CD14-positive monocyte (primary cell): ENCODE results near the gene SEMA5B. TPM values are rescaled to one million over a fixed set of nuclear protein-coding genes. Genes with fewer than 3 reads are reported as not detected.

Source experiments
- DNase-seq, 3 donors: peaks; one replicate each; pipeline ENCODE4 v3.0.0-alpha.2; 2011 to 2022
- H2AFZ ChIP-seq: 2 replicates; pipeline ENCODE4 v1.6.0; 2012; ENCODE audit warnings: mild to moderate bottlenecking, low read depth, low read length, inconsistent platforms; ENCODE audit not compliant: insufficient read depth, poor library complexity, severe bottlenecking
- H3K27ac ChIP-seq, 2 donors: 1 replicate in 1 of 2; 2 replicates in 1 of 2; pipeline ENCODE4 v1.5.1; 2012 to 2013; ENCODE audit warnings: low read length in 2 of 2, control low read depth in 1 of 2, inconsistent platforms in 1 of 2, low read depth in 1 of 2, mild to moderate bottlenecking in 1 of 2
- H3K27me3 ChIP-seq, 2 donors: one replicate each; pipeline versions ENCODE4 v1.6.0 to v1.6.1; 2011 to 2013; ENCODE audit warnings: low read length in 2 of 2; ENCODE audit not compliant: control insufficient read depth in 2 of 2, insufficient read depth in 2 of 2
- H3K36me3 ChIP-seq, 2 donors: replicated peaks in 1 of 2; 1 replicate in 1 of 2; 2 replicates in 1 of 2; pipeline versions ENCODE4 v1.5.1 to v1.6.1; 2012 to 2013; ENCODE audit warnings: low read length in 2 of 2, control low read depth in 1 of 2, inconsistent platforms in 1 of 2, mild to moderate bottlenecking in 1 of 2; ENCODE audit not compliant: insufficient read depth in 2 of 2, control insufficient read depth in 1 of 2
- H3K4me1 ChIP-seq, 2 donors: 1 replicate in 1 of 2; 2 replicates in 1 of 2; pipeline versions ENCODE4 v1.5.1 to v1.6.1; 2012 to 2013; ENCODE audit warnings: low read length in 2 of 2, control low read depth in 1 of 2, inconsistent platforms in 1 of 2, mild to moderate bottlenecking in 1 of 2, moderate library complexity in 1 of 2; ENCODE audit not compliant: insufficient read depth in 2 of 2, control insufficient read depth in 1 of 2
- H3K4me2 ChIP-seq: replicated peaks from 2 replicates; pipeline ENCODE3; 2012; ENCODE audit warnings: low read length, moderate library complexity, mild to moderate bottlenecking; ENCODE audit not compliant: poor library complexity, severe bottlenecking; ENCODE audit errors: extremely low read depth
- H3K4me3 ChIP-seq, 3 experiments: fragments of 200-600 bp in 1 of 3; sonication (generic) in 1 of 3; replicated peaks in 1 of 3; 1 replicate in 2 of 3; 2 replicates in 1 of 3; pipeline ENCODE4 v1.5.1; 2011 to 2013; ENCODE audit warnings: low read length in 3 of 3, mild to moderate bottlenecking in 3 of 3, control low read depth in 2 of 3, low read depth in 2 of 3, inconsistent platforms in 1 of 3, moderate library complexity in 1 of 3
- H3K79me2 ChIP-seq: 2 replicates; pipeline ENCODE4 v1.6.0; 2012; ENCODE audit warnings: mild to moderate bottlenecking, control low read depth, inconsistent platforms, low read length, moderate library complexity; ENCODE audit not compliant: insufficient read depth
- H3K9ac ChIP-seq: 2 replicates; pipeline ENCODE4 v1.6.0; 2017; ENCODE audit warnings: low read length, mild to moderate bottlenecking; ENCODE audit not compliant: insufficient read depth, poor library complexity, severe bottlenecking
- H3K9me3 ChIP-seq, 2 donors: replicated peaks in 1 of 2; 1 replicate in 1 of 2; 2 replicates in 1 of 2; pipeline versions ENCODE4 v1.5.1 to v1.6.1; 2012 to 2013; ENCODE audit warnings: low read length in 2 of 2, control low read depth in 1 of 2; ENCODE audit not compliant: control insufficient read depth in 1 of 2, insufficient read depth in 1 of 2
- H4K20me1 ChIP-seq: 2 replicates; pipeline ENCODE4 v1.6.0; 2012; ENCODE audit warnings: mild to moderate bottlenecking, low read length, control low read depth, moderate library complexity; ENCODE audit not compliant: insufficient read depth
- H3K27ac Mint-ChIP-seq, 7 donors: one replicate each; pipeline ENCODE4 v1.8.0; 2020; ENCODE audit warnings: mild to moderate bottlenecking in 7 of 7, mixed read lengths in 7 of 7, moderate library complexity in 6 of 7, inconsistent platforms in 2 of 7
- H3K27me3 Mint-ChIP-seq, 3 donors: one replicate each; pipeline ENCODE4 v1.8.0; 2021 to 2022; ENCODE audit warnings: low read depth in 3 of 3, mild to moderate bottlenecking in 3 of 3, mixed read lengths in 3 of 3, moderate library complexity in 3 of 3, inconsistent platforms in 1 of 3
- H3K36me3 Mint-ChIP-seq, 2 donors: one replicate each; pipeline ENCODE4 v1.8.0; 2020; ENCODE audit warnings: mixed read lengths in 2 of 2, inconsistent platforms in 1 of 2, mild to moderate bottlenecking in 1 of 2
- H3K4me1 Mint-ChIP-seq: one replicate; pipeline ENCODE4 v1.8.0; 2020; ENCODE audit warnings: mild to moderate bottlenecking, mixed read lengths
- H3K4me3 Mint-ChIP-seq, 2 donors: one replicate each; pipeline ENCODE4 v1.8.0; 2020; ENCODE audit warnings: mild to moderate bottlenecking in 2 of 2, mixed read lengths in 2 of 2, moderate library complexity in 1 of 2
- H3K9me3 Mint-ChIP-seq, 7 donors: one replicate each; pipeline ENCODE4 v1.8.0; 2020 to 2022; ENCODE audit warnings: mixed read lengths in 7 of 7, mild to moderate bottlenecking in 6 of 7, moderate library complexity in 6 of 7, inconsistent platforms in 2 of 7
- WGBS: methylation state at CpG from one replicate; pipeline ENCODE4 v1.1.5; 2013; ENCODE audit warnings: missing lambda C conversion rate; ENCODE audit not compliant: insufficient coverage; 5-methylcytosine and 5-hydroxymethylcytosine counted together
- intact Hi-C, 2 donors: fragments of 100-400 bp; cut with micrococcal nuclease; formaldehyde crosslinking; loops; one replicate each; pipeline versions ENCODE4 v1.15.0 to v1.15.1; 2023
- polyA plus RNA-seq, 3 donors: library from polyadenylated mRNA; depleted of rRNA in 1 of 3; unstranded in 2 of 3; stranded (reverse) in 1 of 3; fragments of 300-500 nt in 2 of 3; fragments of >200 nt in 1 of 3; fragmentation: Illumina TruSeq in 2 of 3; gene quantifications; 1 replicate in 2 of 3; 2 replicates in 1 of 3; pipeline ENCODE4 v1.2.3, GENCODE V29; 2012 to 2021
- TF ChIP-seq, protein P1 (sequence below): fragments of 200-600 bp; IDR thresholded peaks from one replicate; pipeline ENCODE4 v1.8.0; 2022; ENCODE audit warnings: antibody characterized with exemption, mild to moderate bottlenecking

Gene SEMA5B
- polyA plus RNA-seq, 3 donors = not detected

DNA sequence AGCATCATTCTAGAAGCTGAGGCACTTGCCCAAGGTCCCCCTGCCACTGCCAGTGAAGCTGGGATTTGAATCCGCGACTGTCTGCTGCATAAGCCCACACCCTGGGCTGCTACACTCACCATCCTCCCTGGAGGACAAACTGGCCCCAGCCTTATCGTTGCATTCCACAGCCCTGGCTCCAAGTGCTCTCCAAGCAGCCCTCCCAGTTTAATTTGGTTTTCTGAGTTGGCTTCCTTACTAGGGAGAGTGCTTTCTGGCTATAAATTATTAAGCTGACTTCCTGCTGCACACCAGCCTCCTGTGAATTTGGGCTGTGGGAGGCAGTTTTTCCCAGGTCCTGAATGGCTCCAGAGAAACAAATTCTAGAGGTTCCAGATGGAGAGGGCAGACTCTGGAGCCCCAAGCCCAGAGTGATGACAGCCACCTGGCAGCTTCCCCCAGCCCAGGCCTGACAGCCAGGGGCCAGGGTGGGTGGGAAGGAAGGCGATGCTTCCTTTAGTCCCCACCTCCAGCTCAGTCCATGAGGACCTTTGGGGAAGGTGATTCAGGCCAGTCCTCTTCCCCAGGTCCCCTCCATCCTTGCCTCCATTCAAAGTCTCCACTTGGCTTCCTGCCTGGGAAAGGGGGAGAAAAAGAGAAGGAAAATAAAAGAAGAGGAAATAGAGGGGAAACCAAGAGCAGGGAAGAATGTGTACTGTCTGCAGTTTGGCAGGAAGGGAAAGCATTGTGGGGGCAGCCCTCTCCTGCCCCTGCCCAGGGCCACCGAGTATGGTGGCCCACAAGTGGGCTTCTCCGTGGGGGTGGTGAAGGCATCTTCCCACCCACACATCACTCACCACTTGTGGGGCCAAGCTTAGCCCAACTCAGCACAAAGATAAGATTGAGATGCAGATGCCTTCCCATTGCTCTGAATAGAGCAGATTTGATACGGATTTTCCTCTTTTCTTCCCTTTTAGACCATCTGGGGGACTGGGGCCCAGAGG lies 69.6 kb downstream of the SEMA5B start:
- H2AFZ ChIP-seq = no peak overlapping the region
- Mint-ChIP-seq H3K36me3 (no peaks in the 10 kb centered on the region), H3K9me3 (peaks cover 0 to 2% (median 0%) of the 10 kb centered on the region in 7 donors), H3K4me1 (no peaks in the 10 kb centered on the region), H3K27ac (no peak overlapping the region), H3K4me3 (no peak overlapping the region), H3K27me3 (peaks cover 0 to 3% (median 2%) of the 10 kb centered on the region in 3 donors)
- H3K4me3 ChIP-seq = no peak overlapping the region
- H3K27me3 ChIP-seq = no peaks in the 10 kb centered on the region
- H3K9me3 ChIP-seq = no peaks in the 10 kb centered on the region
- 63% methylated on average over 3 of the region's 7 CpGs for WGBS
- no peak for DNase-seq
- H3K36me3 ChIP-seq = no peaks in the 10 kb centered on the region
- H3K9ac ChIP-seq = no peak overlapping the region
- no peaks in the 10 kb centered on the region for H3K79me2 ChIP-seq
- no peak overlapping the region for H3K27ac ChIP-seq
- TF ChIP-seq, protein P1, sequence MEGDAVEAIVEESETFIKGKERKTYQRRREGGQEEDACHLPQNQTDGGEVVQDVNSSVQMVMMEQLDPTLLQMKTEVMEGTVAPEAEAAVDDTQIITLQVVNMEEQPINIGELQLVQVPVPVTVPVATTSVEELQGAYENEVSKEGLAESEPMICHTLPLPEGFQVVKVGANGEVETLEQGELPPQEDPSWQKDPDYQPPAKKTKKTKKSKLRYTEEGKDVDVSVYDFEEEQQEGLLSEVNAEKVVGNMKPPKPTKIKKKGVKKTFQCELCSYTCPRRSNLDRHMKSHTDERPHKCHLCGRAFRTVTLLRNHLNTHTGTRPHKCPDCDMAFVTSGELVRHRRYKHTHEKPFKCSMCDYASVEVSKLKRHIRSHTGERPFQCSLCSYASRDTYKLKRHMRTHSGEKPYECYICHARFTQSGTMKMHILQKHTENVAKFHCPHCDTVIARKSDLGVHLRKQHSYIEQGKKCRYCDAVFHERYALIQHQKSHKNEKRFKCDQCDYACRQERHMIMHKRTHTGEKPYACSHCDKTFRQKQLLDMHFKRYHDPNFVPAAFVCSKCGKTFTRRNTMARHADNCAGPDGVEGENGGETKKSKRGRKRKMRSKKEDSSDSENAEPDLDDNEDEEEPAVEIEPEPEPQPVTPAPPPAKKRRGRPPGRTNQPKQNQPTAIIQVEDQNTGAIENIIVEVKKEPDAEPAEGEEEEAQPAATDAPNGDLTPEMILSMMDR = no peak
- H4K20me1 ChIP-seq = no peaks in the 10 kb centered on the region
- no peak overlapping the region for H3K4me2 ChIP-seq
- H3K4me1 ChIP-seq = no peaks in the 10 kb centered on the region
- intact Hi-C loops = no loop called here

DNA sequence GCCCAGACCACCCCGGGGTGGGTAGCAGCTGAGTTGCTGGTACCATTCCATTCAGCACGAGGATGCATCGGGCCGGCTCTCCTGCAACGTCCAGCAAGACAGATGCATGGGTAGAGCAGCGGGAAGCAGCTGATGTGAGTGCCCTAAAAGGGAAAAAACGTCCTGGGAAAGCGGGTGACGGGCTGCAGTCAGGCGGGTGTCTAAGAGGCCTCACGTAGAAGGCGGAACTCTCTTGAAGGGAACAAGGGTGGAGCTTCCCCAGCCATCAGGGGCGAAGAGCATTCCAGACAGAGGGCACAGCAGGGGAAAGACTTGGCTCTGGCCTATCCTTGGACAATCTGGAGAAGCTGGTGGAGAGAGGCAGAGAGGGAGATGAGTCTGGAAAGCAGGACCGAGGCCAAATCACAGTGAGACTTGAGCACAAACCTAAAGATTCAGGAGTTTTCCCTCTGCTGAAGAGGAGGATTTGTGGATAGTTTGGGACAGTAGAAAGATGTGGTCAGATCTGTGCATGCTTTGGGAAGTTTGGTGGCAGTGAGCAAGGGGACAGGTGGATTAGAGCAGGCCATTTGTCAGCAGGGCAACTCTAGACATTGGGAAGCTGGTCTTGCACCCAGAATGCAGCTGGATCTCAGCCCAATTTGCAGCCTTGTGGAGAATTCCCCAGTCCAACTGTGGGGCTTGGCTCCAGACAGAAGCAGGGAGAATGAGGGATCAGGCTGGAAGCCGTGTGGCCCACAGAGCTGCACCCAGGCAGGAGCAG lies 70.7 kb downstream of the SEMA5B start:
- Mint-ChIP-seq H3K4me3 (no peak overlapping the region), H3K27ac (no peak overlapping the region), H3K36me3 (no peaks in the 10 kb centered on the region), H3K9me3 (no peaks in the 10 kb centered on the region), H3K27me3 (peaks cover 0 to 3% (median 2%) of the 10 kb centered on the region in 3 donors), H3K4me1 (peaks cover 10% of the 10 kb centered on the region)
- H3K4me2 ChIP-seq = no peak overlapping the region
- H3K27me3 ChIP-seq = no peaks in the 10 kb centered on the region
- 94% methylated on average over 15 of the region's 15 CpGs for WGBS
- no peaks in the 10 kb centered on the region for H3K9me3 ChIP-seq
- intact Hi-C loops = no loop called here
- H3K4me3 ChIP-seq = no peak overlapping the region
- H4K20me1 ChIP-seq = no peaks in the 10 kb centered on the region
- no peaks in the 10 kb centered on the region for H3K79me2 ChIP-seq
- TF ChIP-seq, protein P1 = no peak
- no peaks in the 10 kb centered on the region for H3K36me3 ChIP-seq
- peaks cover 9 to 11% of the 10 kb centered on the region in 2 donors for H3K4me1 ChIP-seq
- no peak overlapping the region for H2AFZ ChIP-seq
- H3K27ac ChIP-seq = no peak overlapping the region
- DNase-seq = no peak
- H3K9ac ChIP-seq = no peak overlapping the region
